ENCODE measurements around the gene RAE1.
"Not testable (repeated sequence)": the region's sequence is repeated elsewhere in the genome, so short reads cannot be mapped to it uniquely, and the experiment has no call there.

RAE1 gene

GRCh38 chr20:57335392-57335791 is 15.7 kb upstream of the RAE1 start:
- FAIRE-seq (no peak), DNase-seq (ENCODE audit: insufficient read length, low spot score) (no peak)
- TF ChIP-seq CTCF (IDR thresholded peaks at IDR 0.05; ENCODE audit: insufficient read depth, missing control alignments), result peak; percentile 35

- DNase-seq (ENCODE audit: insufficient read length, low spot score), result no peak
- TF ChIP-seq CTCF (IDR thresholded peaks at IDR 0.05; ENCODE audit: insufficient read depth, missing control alignments), result no peak
- no peak for FAIRE-seq
These were observed 9.4 kb upstream of the RAE1 start for GRCh38 chr20:57341663-57342062.

- DNase-seq (ENCODE audit: insufficient read length, low spot score) (no peak), FAIRE-seq (no peak)
- no peak for TF ChIP-seq CTCF (IDR thresholded peaks at IDR 0.05; ENCODE audit: insufficient read depth, missing control alignments)
These were observed 8.2 kb upstream of the RAE1 start for GRCh38 chr20:57342829-57343228.

- FAIRE-seq, result no peak
- peak; percentile 83 for TF ChIP-seq CTCF (IDR thresholded peaks at IDR 0.05; ENCODE audit: insufficient read depth, missing control alignments)
- no peak for DNase-seq (ENCODE audit: insufficient read length, low spot score)
These were observed 4.6 kb upstream of the RAE1 start for GRCh38 chr20:57346477-57346876.

GRCh38 chr20:57347393-57347792 is 3.7 kb upstream of the RAE1 start:
- FAIRE-seq, result no peak
- TF ChIP-seq CTCF (IDR thresholded peaks at IDR 0.05; ENCODE audit: insufficient read depth, missing control alignments), result no peak
- DNase-seq (ENCODE audit: insufficient read length, low spot score), result no peak

GRCh38 chr20:57348200-57348921 is 2.7 kb upstream of the RAE1 start:
- not testable (repeated sequence) for FAIRE-seq; DNase-seq (ENCODE audit: insufficient read length, low spot score)

GRCh38 chr20:57348922-57349574 is 2.0 kb upstream of the RAE1 start:
- not testable (repeated sequence) for DNase-seq (ENCODE audit: insufficient read length, low spot score); FAIRE-seq

- DNase-seq (ENCODE audit: insufficient read length, low spot score) (no peak), FAIRE-seq (no peak)
- no peak for TF ChIP-seq CTCF (IDR thresholded peaks at IDR 0.05; ENCODE audit: insufficient read depth, missing control alignments)
These were observed 859 bp upstream of the RAE1 start for GRCh38 chr20:57350081-57350710.

- FAIRE-seq; DNase-seq (ENCODE audit: insufficient read length, low spot score): not testable (repeated sequence)
These were observed 371 bp upstream of the RAE1 start for GRCh38 chr20:57350726-57351041.

Measured in D721Med (cell line).